Stimulated activated CD8-positive, alpha-beta memory T cell treated with anti-CD3 and anti-CD28 coated beads, Interleukin-7, amount 100 ng/mL, for 24 hours (primary cell): ENCODE data around the gene NPTX1.

Source experiments
- DNase-seq: peaks from one replicate; pipeline ENCODE4 v3.0.0-alpha.2; 2020; ENCODE audit warnings: low read depth

NPTX1 gene

DNA sequence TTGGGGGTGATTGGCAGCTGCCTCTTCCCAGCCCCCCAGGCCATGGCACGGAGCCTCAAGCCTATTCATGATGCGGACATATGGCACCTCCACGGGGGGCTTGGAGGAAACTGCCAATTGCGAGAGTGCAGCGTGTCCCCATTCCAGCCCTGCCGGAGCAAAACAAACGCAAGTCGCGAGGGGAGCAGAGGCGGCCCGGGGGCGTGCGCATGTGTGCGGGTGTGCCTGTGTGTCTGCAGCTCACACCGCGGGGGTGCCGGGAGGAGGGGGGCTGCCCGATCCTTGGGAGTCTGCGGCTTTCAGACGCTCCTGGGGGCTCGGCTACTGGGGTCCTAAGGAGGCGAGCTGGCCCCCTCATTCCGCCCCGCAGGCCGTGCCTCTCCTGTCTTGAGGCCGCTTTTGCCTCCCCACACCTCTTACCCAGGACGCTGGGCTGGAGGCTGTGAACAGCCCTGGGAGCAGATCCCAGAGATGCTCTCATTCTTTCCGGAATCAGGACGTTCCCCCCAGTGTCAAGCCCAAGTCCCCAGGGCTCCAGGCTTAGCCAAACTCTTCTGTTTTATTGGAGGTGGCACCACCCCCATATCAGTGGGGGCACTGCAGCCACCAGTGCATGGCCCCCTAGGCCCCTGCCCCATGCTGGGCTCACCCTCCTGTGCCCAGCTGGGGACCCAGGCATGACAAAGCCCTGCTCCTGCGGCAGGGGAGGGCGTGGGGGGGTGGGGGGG lies 32.3 kb downstream of the NPTX1 start:
- DNase-seq, result no peak

DNA sequence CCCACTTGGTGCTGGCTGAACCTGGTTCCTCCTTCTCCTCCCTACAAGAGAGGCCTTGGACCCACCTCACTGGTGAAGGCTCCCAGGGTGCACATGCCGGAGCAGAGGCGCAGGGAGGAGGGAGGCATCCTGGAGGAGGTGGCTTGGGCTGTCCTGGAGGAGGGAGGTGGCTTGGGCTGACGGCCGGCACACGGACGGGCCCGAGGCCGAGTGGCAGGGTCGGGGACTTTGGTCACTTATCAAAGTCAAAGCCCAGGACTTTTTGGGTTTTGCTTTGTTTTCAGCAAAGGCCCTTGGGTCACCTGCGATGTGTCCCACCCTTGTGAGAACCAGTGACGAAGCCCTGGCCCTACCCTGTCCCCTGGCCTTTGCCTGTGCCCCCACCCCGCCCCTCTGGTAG lies 32.9 kb downstream of the NPTX1 start:
- DNase-seq, result no peak

- DNase-seq, result no peak
Measured at GRCh38 chr17:80442764-80443163, 33.6 kb downstream of the NPTX1 start.

GRCh38 chr17:80442323-80442659 lies 34.1 kb downstream of the NPTX1 start:
- no peak for DNase-seq

DNA sequence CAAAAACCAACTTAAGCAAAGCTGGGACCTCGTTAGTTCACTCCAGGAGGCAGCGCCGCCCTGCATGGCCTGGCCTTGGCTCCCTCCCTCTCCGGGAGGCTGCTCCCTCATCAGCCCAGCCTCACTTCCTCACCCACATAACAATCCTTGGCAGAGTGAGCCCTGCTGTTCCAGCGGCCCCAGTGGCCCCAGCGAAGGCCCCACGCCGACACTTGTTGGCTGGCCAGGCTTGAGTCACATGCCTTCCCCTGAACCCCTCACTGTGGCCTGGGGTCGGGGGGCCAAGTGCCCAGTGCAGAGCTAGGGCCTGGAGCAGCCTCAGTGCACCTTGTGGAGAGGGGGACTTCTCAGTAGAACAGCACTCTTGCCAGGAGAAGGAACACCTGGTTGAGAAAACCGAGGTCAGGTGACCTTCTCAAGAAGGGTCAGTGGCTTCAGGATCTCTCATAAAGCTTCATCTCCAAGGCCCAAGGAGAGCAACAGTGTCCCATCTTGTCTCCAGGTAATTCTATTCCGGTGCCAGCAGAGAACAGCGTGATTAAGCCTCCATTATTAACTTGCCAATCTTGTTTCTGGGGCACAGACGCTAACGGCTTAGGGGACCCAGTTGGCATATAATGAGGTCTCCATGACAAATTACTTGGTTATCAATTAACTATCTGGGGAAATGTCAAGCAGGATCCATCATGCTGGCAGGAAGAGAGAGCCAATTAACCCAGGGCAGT lies 34.6 kb downstream of the NPTX1 start:
- DNase-seq, result no peak

DNA sequence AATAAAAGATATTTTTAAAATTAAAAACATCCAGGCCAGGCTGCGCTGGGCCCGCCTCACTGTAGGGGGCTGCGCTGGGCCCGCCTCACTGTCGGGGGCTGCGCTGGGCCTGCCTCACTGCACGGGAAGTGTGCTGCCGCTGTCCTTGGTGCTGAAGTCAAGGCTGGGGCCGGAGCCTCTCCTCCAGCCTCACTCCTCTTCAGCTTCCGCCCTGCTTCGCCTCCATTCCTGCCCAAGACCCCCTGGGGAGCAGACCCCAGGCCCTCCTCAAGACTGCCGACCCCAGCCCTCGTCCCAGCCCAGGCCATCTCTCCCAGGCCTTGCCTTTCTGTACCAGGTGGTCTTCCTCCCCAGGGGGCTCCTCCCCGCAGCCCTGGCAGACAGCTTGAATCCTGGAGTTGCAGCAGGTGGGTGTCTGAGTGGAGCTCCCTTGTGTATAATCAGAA lies 35.3 kb downstream of the NPTX1 start:
- peak; percentile 24 for DNase-seq

GRCh38 chr17:80439499-80439898 lies 36.9 kb downstream of the NPTX1 start:
- no peak for DNase-seq

- no peak for DNase-seq
Measured at GRCh38 chr17:80438806-80439205, 37.6 kb downstream of the NPTX1 start.

- DNase-seq, result no peak
Measured at GRCh38 chr17:80437532-80437931, 38.9 kb downstream of the NPTX1 start.

GRCh38 chr17:80433916-80434666 lies 42.3 kb downstream of the NPTX1 start:
- no peak for DNase-seq

DNA sequence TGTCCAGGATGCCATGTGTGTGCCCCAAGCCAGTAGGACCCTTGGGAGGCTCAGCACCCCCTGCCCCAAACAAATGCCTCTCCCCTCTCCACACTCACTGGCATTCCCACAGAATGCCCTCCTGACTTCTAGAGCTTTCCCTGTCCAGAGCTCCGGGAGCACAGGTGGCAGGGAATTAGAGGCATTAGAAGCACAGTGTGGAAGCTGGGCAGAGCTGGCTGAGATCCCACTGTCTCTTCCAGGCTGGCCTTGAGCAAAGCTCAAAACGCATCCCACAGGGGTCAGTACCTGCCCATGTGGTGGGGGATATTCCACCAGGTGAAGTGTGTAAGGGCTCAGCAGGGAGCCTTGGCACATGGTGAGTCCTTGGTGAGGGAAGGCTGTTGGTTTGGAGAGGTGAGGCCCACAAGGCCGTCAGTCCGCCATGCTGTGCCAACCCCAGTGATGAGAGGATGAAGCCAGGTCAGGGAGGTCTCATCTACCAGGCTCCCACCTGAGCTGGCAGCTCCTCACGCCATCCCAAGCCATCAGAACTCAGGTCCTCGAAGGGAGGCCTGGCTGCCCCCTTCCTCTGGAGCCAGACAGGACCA lies 43.4 kb downstream of the NPTX1 start:
- DNase-seq, result no peak

DNA sequence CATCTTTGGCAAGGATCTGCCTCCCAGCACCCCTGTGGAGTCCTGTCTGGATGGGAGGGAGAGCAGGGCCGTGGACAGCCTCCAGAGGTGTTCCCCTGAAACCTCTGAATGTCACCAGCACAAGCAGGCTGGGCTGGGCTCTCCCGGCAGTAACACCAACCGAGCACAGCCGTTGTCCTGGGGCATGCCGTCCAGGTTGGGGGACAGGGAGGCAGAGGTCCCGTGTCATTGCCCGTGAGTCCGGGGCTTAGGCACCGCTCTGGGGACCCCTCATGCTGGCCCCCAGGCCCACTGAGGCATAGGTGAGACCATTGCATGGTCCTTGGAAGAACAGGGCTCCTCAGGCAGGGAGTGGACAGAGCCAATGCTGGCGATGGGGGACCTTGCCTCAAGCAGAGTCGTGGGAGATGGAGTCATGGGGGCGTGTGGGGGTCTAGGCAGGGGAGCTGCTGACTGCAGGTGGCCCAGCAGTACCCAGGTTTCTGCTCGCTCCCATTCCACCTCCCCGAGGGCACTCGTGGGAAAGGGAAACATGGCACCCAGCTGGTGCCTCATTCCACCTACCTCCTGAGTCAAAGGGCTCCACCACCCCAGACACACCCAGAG lies 44.0 kb downstream of the NPTX1 start:
- no peak for DNase-seq

DNA sequence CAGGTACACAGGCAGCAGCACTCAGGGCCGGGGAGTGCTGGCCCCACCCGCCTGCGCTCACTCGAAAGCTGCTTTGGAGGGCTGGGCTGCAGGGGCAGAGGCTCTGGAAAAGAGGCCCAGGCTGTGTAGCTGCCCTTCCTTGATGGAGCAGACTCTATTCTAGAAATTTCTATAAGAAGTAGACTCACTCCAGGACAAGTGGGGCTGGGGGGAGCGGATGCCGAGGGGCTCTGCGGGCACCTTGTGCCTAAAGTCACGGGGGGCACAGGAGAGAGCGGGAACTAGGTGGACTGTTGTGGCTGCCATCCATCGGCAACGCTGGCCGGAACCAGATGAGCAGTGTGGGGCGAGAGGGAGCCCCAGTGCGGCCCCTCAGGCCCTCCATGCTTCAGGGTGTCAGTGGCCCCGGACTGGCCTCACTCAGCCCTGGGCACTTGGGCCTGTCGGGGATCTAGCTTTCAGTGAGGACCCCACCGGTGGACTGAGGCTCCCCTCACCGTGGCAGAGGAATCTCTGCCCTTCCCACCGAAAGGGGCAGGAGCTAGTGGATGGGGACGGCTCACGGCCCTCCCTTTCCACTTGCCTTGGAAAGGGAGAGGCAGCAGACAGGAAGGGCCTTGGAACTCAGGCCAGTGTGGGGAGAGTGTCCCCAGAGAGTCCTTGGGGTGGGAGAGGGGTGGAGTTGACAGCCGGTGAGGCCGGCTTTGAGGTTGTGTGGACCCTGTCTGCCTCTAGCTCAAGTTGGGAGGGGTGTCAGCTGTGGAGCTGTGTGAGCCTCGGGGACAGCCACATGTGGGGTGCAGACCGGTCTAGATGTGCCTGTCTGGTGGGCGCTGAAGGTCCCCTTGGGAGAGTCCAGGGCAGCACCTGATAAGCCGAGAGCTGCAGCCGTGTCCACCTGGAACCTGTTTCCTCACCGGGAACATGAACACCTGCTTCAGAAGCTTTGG lies 44.9 kb downstream of the NPTX1 start:
- no peak for DNase-seq

GRCh38 chr17:80430446-80431245 lies 45.8 kb downstream of the NPTX1 start:
- no peak for DNase-seq

- DNase-seq, result no peak
Measured at GRCh38 chr17:80429356-80430275, 46.8 kb downstream of the NPTX1 start.

GRCh38 chr17:80428796-80429195 lies 47.6 kb downstream of the NPTX1 start:
- no peak for DNase-seq

DNA sequence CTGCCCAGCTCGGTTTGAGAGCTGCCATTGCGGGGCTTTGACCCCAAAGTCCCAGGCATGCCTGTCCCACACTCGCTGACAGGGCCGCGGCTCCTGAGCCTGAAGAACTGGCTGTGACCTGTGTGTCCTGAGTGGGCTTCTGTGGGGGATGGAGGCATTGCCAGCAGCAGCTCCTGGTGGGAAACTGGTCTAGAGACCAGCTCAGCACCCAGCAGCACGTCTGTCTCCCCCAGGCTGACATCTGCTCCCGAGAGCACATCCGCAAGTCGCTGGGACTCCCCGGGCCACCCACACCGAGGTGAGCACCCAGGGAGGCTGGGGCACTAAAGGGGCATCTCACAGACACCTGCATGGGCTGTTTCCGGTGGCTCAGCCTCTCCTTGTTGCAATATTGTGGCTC lies 48.0 kb downstream of the NPTX1 start:
- no peak for DNase-seq

DNA sequence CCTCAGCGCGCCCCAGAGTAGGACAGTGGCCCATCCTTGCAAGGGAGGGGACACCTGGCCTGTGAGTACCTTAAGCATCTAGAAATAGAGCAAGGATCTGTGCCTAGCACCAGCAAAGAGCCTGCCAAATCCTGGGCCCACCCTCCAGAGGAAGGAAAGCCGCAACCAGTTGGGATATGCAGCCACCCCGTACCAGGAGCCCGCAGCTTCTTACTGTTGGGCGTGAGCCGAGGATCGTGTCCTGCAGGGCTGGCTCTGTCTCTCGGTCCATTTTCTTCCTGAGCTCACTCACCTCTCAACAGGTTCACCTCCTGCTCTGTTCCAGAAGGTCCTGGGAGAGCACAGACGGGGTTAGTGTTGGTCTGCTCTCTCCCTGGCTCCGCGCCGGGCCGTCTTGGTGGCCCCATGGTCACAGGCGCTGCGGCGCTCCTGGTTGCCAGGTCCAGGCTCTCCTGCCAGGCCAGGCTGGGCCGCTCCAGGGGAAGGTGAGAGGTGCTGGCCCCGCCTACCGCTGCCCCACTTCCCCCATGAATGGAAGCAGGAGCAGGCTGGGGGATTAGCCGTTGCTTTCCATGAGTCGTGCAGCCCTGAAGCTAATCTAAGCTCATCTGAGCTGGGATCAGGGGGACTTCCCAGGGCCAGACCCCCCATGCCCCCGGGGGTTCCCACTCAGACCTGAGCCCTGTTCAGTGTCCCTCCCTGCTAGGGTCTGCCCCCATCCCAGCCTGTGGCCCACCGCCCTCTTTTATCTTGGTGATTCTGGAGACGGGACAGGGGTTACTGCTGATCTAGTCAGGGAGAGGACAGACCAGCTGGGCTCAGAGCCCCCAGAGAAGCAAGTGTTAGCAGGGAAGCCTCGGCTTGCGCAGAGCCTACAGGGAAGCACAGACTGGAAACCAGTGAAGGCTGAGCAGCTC lies 48.8 kb downstream of the NPTX1 start:
- DNase-seq, result no peak
